Activated naive CD4-positive, alpha-beta T cell treated with anti-CD3 and anti-CD28 coated beads for 36 hours (primary cell): ENCODE data around the gene NOTCH1. TPM values are rescaled to one million over a fixed set of nuclear protein-coding genes. Genes with fewer than 3 reads are reported as not detected.
A peak's percentile ranks its signal among the peaks of the same experiment; 100 is the strongest.

Source experiments
- CTCF ChIA-PET: fragments of 350-600 bp; sonication (Branson Sonifier 250); formaldehyde crosslinking; loops from one replicate; lab custom pipeline; 2021; ENCODE audit warnings: antibody characterized with exemption; lab: Charles Lee
- DNase-seq: peaks from one replicate; pipeline ENCODE4 v3.0.0-alpha.2; 2020
- H3K27ac Mint-ChIP-seq: one replicate; pipeline ENCODE4 v1.8.0; 2021; ENCODE audit warnings: mild to moderate bottlenecking, mixed read lengths
- H3K27me3 Mint-ChIP-seq: one replicate; pipeline ENCODE4 v1.8.0; 2021; ENCODE audit warnings: low read depth, mixed read lengths
- H3K36me3 Mint-ChIP-seq: one replicate; pipeline ENCODE4 v1.8.0; 2021; ENCODE audit warnings: low read depth, mixed read lengths
- H3K4me1 Mint-ChIP-seq: one replicate; pipeline ENCODE4 v1.8.0; 2021; ENCODE audit warnings: low read depth, mixed read lengths
- H3K4me3 Mint-ChIP-seq: one replicate; pipeline ENCODE4 v1.8.0; 2021; ENCODE audit warnings: mild to moderate bottlenecking, moderate library complexity, mixed read lengths
- H3K9me3 Mint-ChIP-seq: one replicate; pipeline ENCODE4 v1.8.0; 2021; ENCODE audit warnings: mixed read lengths
- intact Hi-C: fragments of 100-400 bp; cut with micrococcal nuclease; formaldehyde crosslinking; loops from one replicate; pipeline ENCODE4 v1.15.1; 2023
- microRNA-seq: library from miRNA; unstranded; fragments of <30 nt; microRNA quantifications from one replicate; pipeline ENCODE4 v1.2.0, GENCODE V29; 2022; ENCODE audit warnings: borderline microRNAs expressed, borderline replicate concordance
- total RNA-seq, 2 experiments: library from RNA; stranded (reverse); gene quantifications; one replicate each; pipeline ENCODE4 v1.2.3, GENCODE V29; 2021

The NOTCH1 gene
- total RNA-seq, 2 experiments from 2014 or later, result 71.4 to 80.2 TPM

DNA sequence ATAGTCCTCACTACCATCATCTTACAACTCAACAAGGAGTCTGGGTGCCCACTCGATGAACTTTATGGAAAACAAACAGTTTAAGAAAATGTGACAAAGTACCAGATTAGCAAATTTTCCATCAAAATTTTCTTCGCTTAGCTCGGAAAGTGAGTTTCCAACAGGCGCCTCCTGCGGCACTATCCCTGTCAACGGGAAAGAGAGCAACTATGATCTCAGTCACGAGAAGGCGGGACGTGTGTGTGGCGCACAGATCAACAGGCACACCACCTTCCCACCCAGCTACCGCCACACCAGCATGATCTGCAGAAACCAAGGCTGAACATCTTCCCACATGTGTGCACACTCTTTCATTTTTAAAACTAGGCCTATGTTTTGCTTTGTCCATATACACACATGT lies 92.5 kb downstream of the NOTCH1 start:
- H3K4me1 Mint-ChIP-seq, result no peaks in the 10 kb centered on the region
- no peaks in the 10 kb centered on the region for H3K9me3 Mint-ChIP-seq
- CTCF ChIA-PET, result no interaction called here
- H3K36me3 Mint-ChIP-seq, result peaks cover 37% of the 10 kb centered on the region
- H3K4me3 Mint-ChIP-seq, result no peak overlapping the region
- peak overlapping the region; percentile 50 for H3K27ac Mint-ChIP-seq
- DNase-seq, result no peak
- intact Hi-C loops, result no loop called here
- no peaks in the 10 kb centered on the region for H3K27me3 Mint-ChIP-seq

GRCh38 chr9:136451221-136451877 lies 94.5 kb downstream of the NOTCH1 start:
- Mint-ChIP-seq H3K4me1 (no peaks in the 10 kb centered on the region), H3K27ac (no peak overlapping the region), H3K9me3 (no peaks in the 10 kb centered on the region), H3K36me3 (peaks cover 46% of the 10 kb centered on the region), H3K4me3 (no peak overlapping the region), H3K27me3 (no peaks in the 10 kb centered on the region)
- CTCF ChIA-PET, result interaction anchor here (1.0 kb wide), 1 partner anchor 33 kb away, joined by 3 read pairs; no protein-coding TSS in a partner anchor
- intact Hi-C loops, result no loop called here
- DNase-seq, result no peak

GRCh38 chr9:136448655-136449054 lies 97.2 kb downstream of the NOTCH1 start:
- CTCF ChIA-PET, result no interaction called here
- H3K36me3 Mint-ChIP-seq, result peaks cover 44% of the 10 kb centered on the region
- no peak for DNase-seq
- H3K27ac Mint-ChIP-seq, result no peak overlapping the region
- no peak overlapping the region for H3K4me3 Mint-ChIP-seq
- H3K9me3 Mint-ChIP-seq, result no peaks in the 10 kb centered on the region
- intact Hi-C loops, result no loop called here
- H3K27me3 Mint-ChIP-seq, result no peaks in the 10 kb centered on the region
- no peaks in the 10 kb centered on the region for H3K4me1 Mint-ChIP-seq

DNA sequence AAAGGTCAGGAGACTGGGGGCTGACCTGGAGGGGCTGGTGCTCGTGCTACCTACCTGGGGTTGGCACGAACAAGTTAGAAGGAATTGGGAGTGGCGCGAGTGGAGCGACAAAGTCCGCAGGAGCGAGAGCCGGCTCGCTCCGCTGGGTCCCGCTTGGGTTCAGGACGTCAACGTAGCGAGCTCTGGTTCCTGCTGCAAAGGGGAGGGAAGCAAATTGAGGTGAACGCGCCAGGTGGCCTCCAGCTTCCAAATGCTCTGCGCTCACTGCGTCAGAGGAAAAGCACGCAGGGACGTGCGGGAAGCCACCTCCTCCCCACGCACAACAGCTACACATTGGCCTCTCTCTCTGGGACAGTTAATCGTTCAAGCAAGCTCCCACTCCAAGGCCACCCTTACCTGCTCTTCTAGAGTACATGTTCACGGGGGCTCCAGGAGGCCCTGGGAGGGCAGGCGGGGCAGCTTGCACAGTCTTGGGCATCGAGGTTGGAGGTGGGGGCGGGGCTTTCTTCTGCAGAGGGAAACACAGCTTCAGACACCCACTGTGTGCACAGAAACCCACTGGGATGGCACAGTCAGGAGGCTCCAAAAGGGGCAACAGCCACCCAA lies 98.6 kb downstream of the NOTCH1 start:
- CTCF ChIA-PET, result interaction anchor here (0.6 to 0.7 kb wide), 2 partner anchors 10 to 260 kb away, joined by 3 to 4 read pairs; no protein-coding TSS in a partner anchor
- H3K9me3 Mint-ChIP-seq, result no peaks in the 10 kb centered on the region
- peaks cover 41% of the 10 kb centered on the region for H3K36me3 Mint-ChIP-seq
- no peaks in the 10 kb centered on the region for H3K4me1 Mint-ChIP-seq
- H3K4me3 Mint-ChIP-seq, result no peak overlapping the region
- no peak for DNase-seq
- no peak overlapping the region for H3K27ac Mint-ChIP-seq
- H3K27me3 Mint-ChIP-seq, result no peaks in the 10 kb centered on the region
- intact Hi-C loops, result no loop called here

DNA sequence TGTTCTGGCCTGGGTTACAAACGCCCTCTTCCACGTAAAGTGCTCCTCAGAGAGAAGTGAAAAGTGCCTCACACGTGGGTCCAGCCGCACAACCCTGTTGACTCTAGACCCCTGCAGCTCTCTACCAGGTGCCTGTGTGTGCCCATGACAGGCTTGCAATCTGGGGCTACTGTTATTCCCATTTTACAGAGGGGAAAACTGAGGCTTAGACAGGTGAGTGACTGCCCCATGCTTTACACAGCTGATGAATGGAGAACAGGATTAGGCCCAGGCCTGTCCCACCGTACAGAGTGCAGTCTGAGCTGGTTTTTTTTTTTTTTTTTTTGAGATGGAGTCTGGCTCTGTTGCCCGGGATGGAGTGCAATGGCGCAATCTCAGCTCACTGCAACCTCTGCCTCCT lies 100.0 kb downstream of the NOTCH1 start:
- Mint-ChIP-seq H3K4me3 (no peak overlapping the region), H3K9me3 (no peaks in the 10 kb centered on the region), H3K36me3 (peaks cover 40% of the 10 kb centered on the region), H3K27ac (peak overlapping the region; percentile 13), H3K4me1 (no peaks in the 10 kb centered on the region), H3K27me3 (no peaks in the 10 kb centered on the region)
- CTCF ChIA-PET, result interaction anchor here (0.6 kb wide), 2 partner anchors 39 to 45 kb away, joined by 3 to 4 read pairs; no protein-coding TSS in a partner anchor
- intact Hi-C loops, result no loop called here
- no peak for DNase-seq

Small RNA genes lying within 50 kb of the gene (microRNA-seq; reads per million reads assigned to microRNA genes)
- gene MIR4673, result not detected
- gene MIR4674, result not detected

Other genes with a start within 250 kb of the NOTCH1 start
- not detected for gene CCDC187, start 242.0 kb downstream of the NOTCH1 start, total RNA-seq
- gene GPSM1, start 218.5 kb downstream of the NOTCH1 start, total RNA-seq, result 1 to 10 TPM; 9.0 TPM
- gene DNLZ, start 182.3 kb downstream of the NOTCH1 start, total RNA-seq, result 10 to 100 TPM in 1 of 2 experiments, 1 to 10 TPM in 1; 9.9 to 12.0 TPM
- gene CARD9, start 172.4 kb downstream of the NOTCH1 start, total RNA-seq, result under 1 TPM; 0.12 to 0.22 TPM
- 10 to 100 TPM; 12.3 to 14.1 TPM for gene SNAPC4, start 145.9 kb downstream of the NOTCH1 start, total RNA-seq
- 10 to 100 TPM; 85.7 to 91.6 TPM for gene ENTR1, start 135.4 kb downstream of the NOTCH1 start, total RNA-seq
- 10 to 100 TPM; 69.2 to 73.7 TPM for gene PMPCA, start 135.4 kb downstream of the NOTCH1 start, total RNA-seq
- gene INPP5E, start 106.2 kb downstream of the NOTCH1 start, total RNA-seq, result 10 to 100 TPM; 13.9 to 14.8 TPM
- 10 to 100 TPM; 44.1 to 47.3 TPM for gene SEC16A, start 63.0 kb downstream of the NOTCH1 start, total RNA-seq
- gene EGFL7, start 116.9 kb upstream of the NOTCH1 start, total RNA-seq, result under 1 TPM; 0.25 to 0.52 TPM
- 1 to 10 TPM; 8.7 to 9.4 TPM for gene AGPAT2, start 141.4 kb upstream of the NOTCH1 start, total RNA-seq
- gene DIPK1B, start 166.5 kb upstream of the NOTCH1 start, total RNA-seq, result under 1 TPM in 1 of 2 experiments, not detected in 1; 0.10 TPM
- gene LCN10, start 196.9 kb upstream of the NOTCH1 start, total RNA-seq, result 1 to 10 TPM in 1 of 2 experiments, under 1 TPM in 1; 0.83 to 1.0 TPM
- gene LCN6, start 202.5 kb upstream of the NOTCH1 start, total RNA-seq, result not detected
- not detected for gene LCN8, start 212.2 kb upstream of the NOTCH1 start, total RNA-seq
- not detected for gene LCN15, start 218.5 kb upstream of the NOTCH1 start, total RNA-seq
- 10 to 100 TPM; 38.1 to 39.6 TPM for gene TMEM141, start 245.3 kb upstream of the NOTCH1 start, total RNA-seq